HepG2 (cell line): ENCODE data around the gene SLC25A33. TPM values are rescaled to one million over a fixed set of nuclear protein-coding genes. Genes with fewer than 3 reads are reported as not detected.

Experiments used
- AFF4 ChIP-seq: sonication (generic); formaldehyde crosslinking; IDR thresholded peaks from 2 replicates; pipeline ENCODE4 v1.4.0; 2020; ENCODE audit warnings: missing genetic modification reagents
- HIVEP1 ChIP-seq: sonication (generic); formaldehyde crosslinking; IDR thresholded peaks from 2 replicates; pipeline ENCODE4 v1.4.0; 2020; ENCODE audit warnings: mild to moderate bottlenecking, missing genetic modification reagents
- HNF4A ChIP-seq: sonication (generic); formaldehyde crosslinking; IDR thresholded peaks from 2 replicates; pipeline ENCODE4 v1.4.0; 2020; ENCODE audit warnings: missing genetic modification reagents
- MAX ChIP-seq: IDR thresholded peaks from 2 replicates; pipeline ENCODE4 v1.6.1; 2012; ENCODE audit warnings: inconsistent platforms
- NCOR1 ChIP-seq: fragments of 200-600 bp; sonication (generic); IDR thresholded peaks from 2 replicates; pipeline ENCODE4 v1.7.0; 2017; ENCODE audit warnings: antibody characterized with exemption, low read length, borderline replicate concordance
- SP1 ChIP-seq, 2 experiments: fragments of 450-650 bp in 1 of 2; sonication (generic) in 1 of 2; formaldehyde crosslinking in 1 of 2; IDR thresholded peaks; 2 replicates each; pipeline versions ENCODE4 v1.4.0 to v1.6.1; 2016 to 2020; ENCODE audit warnings: missing genetic modification reagents in 1 of 2
- THAP7 ChIP-seq: sonication (generic); formaldehyde crosslinking; IDR thresholded peaks from 2 replicates; pipeline ENCODE4 v1.8.1; 2023; ENCODE audit warnings: mild to moderate bottlenecking, missing genetic modification reagents
- ZNF503 ChIP-seq: sonication (generic); formaldehyde crosslinking; IDR thresholded peaks from 2 replicates; pipeline ENCODE4 v1.4.0; 2020; ENCODE audit warnings: missing genetic modification reagents
- ZNF770 ChIP-seq: sonication (generic); formaldehyde crosslinking; IDR thresholded peaks from 2 replicates; pipeline ENCODE4 v1.5.0; 2020; ENCODE audit warnings: mild to moderate bottlenecking, missing genetic modification reagents
- ZNF850 ChIP-seq: sonication (generic); formaldehyde crosslinking; conservative IDR thresholded peaks from 2 replicates; pipeline ENCODE4 v1.9.0; 2021; ENCODE audit warnings: mild to moderate bottlenecking, missing genetic modification reagents
- ZSCAN5A ChIP-seq: sonication (generic); formaldehyde crosslinking; IDR thresholded peaks from 2 replicates; pipeline ENCODE4 v1.8.0; 2022; ENCODE audit warnings: mild to moderate bottlenecking, missing genetic modification reagents, borderline replicate concordance
- polyA plus RNA-seq, 8 experiments: library from polyadenylated mRNA; depleted of rRNA in 3 of 8; stranded (reverse) in 7 of 8; unstranded in 1 of 8; fragments of >200 nt; fragmentation: Illumina TruSeq in 4 of 8; extraction: Trizol in 4 of 8; gene quantifications; 2 replicates each; pipeline versions ENCODE4 v1.2.1 to v1.2.3, GENCODE V29; 2011 to 2016; ENCODE audit warnings: low read depth in 4 of 8, missing spikeins in 1 of 8, mixed read lengths in 1 of 8; ENCODE audit not compliant: insufficient read depth in 1 of 8
- total RNA-seq, 5 experiments: library from RNA; depleted of rRNA; stranded (reverse); fragments of >200 nt; fragmentation: Illumina TruSeq; extraction: Trizol; gene quantifications; 2 replicates each; pipeline ENCODE4 v1.2.3, GENCODE V29; 2016; ENCODE audit warnings: low read depth in 1 of 5

The SLC25A33 gene
- total and polyA plus RNA-seq, 2 of the 13 experiments (the other 11 are each of a cell fraction or from before 2014, with no cell fraction given), result 15.4 to 50.3 TPM

GRCh38 chr1:9538669-9539164, 548 bp upstream of the SLC25A33 start (continued):
- TF ChIP-seq AFF4 (CRISPR knock-in tag) (no peak), THAP7 (CRISPR knock-in tag) (no peak), ZNF850 (CRISPR knock-in tag) (no peak), ZSCAN5A (no peak), SP1 (IDR thresholded peaks at IDR 0.05) (no peak), SP1 (CRISPR knock-in tag; IDR thresholded peaks at IDR 0.05) (no peak), HIVEP1 (CRISPR knock-in tag) (0 out of 2 replicates have a peak, but pooled peaks have one; percentile 18), MAX (no peak), ZNF770 (CRISPR knock-in tag) (peak; percentile 34; the same call in 1 of the 2 replicates), HNF4A (CRISPR knock-in tag) (peak; percentile 28; the same call in 1 of the 2 replicates), ZNF503 (CRISPR knock-in tag) (0 out of 2 replicates have a peak, but pooled peaks have one; percentile 13), NCOR1 (no peak)
